ENCODE data around the gene TNN.

TNN gene

GRCh38 chr1:175148068-175148467 lies 80.4 kb downstream of the TNN start:
- no peak for DNase-seq

- no peak for DNase-seq
These were observed 83.1 kb downstream of the TNN start for GRCh38 chr1:175150596-175151319.

DNA sequence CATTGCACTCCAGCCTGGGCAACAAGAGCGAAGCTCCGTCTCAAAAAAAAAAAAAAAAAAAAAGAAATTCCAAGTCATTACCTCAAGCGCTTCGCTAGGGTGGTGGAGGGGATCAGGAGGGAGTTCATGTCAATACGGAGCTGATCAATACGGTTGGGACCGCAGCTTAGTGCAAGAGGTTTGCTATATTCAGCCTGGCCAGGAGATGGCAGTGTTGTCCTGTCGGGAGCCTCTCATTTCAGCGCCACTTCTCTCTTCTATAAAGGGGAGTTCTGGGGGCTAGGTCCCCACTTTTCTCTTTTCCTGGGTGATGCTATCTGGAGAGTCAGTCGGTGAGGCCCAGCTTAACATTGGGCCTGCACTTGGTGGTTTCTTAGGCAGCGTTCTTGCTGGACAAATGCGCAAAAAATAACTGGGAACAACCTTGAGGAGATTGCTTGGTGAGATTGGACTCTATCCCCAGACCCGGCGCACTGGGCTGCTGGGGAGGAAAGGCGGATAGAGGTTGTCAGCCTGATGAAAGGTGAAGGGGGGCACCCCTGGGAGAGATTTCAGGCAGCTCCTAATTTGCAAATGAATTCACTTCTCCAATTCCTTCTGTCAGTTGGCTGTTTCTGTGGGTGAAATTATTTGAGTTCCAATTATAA lies 84.5 kb downstream of the TNN start:
- DNase-seq, result peak; percentile 71

DNA sequence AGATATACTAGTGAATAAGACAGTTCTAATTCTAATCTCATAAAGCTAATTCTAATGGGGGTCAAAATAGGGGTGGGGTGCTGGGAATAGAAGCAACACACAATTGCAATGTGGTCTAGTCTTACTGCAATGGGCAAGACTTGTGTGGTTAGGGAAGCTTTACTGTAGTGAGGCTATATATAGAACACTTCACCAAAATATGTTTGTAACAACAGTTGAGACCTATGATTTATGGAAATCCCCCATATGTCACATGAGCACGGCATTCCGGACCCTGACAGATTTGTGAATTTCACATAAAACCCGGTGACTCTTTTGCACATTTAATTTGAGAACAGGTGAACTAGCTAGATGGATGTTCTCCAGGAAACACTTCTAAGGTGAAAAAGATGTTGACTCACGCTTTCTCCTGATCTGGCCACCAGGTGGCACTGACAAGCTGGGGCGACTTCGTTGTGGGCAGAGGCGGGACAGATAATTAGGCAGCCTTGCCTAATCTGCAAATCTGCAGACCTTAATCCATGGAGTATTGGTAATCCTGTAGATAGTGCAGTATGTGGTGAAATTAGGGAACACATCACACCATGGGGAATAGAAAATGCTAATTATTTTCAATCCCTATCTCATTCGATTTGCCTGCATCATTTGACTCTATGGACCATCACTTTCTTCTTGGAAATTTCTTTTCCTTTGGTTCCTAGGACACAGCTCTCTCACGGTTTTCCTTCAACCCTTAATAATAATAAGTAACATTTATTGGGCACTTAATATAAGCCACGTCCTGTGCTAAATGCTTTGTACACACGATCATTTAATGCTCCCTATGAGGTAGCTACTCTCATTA lies 87.2 kb downstream of the TNN start:
- DNase-seq, result peak; percentile 78

DNA sequence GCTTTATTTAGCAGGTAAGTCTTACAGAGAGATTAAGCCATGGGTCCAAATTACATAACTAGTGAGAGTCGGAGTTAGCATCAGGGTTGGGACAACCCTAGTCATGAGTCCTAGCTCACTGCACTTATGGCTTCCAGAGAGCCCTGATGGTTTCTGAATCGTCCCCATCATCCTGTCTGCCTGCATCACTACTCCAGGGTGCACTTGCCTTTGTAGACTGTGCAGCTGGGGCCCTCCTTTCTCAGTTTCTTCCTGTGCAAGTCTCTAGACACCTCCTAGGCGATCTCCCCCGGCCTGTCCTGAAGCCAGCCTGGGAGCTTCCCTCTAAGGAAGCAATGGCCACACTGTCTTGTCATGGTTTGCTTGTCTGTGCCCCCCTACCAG lies 87.8 kb downstream of the TNN start:
- DNase-seq, result no peak

GRCh38 chr1:175155936-175156335 lies 88.3 kb downstream of the TNN start:
- no peak for DNase-seq

DNA sequence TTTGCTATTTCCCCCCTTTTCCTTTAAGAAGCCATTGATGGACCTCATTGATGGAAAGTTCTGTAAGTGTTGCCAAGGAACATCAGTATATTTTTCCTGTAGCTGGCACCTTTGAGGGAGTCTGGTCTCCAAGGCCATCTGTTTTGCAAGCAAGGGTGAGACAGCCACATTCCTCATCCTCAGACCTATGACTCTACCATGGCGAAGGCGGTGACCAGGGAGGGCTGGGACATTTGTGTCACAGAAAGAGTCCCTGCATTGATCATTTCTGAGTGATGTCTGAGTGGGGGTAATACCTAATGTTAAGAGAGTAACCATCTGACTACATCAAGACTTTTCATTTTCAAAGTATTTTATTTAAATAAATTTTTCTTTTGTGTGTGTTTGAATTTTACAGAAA lies 89.6 kb downstream of the TNN start:
- DNase-seq, result no peak

DNA sequence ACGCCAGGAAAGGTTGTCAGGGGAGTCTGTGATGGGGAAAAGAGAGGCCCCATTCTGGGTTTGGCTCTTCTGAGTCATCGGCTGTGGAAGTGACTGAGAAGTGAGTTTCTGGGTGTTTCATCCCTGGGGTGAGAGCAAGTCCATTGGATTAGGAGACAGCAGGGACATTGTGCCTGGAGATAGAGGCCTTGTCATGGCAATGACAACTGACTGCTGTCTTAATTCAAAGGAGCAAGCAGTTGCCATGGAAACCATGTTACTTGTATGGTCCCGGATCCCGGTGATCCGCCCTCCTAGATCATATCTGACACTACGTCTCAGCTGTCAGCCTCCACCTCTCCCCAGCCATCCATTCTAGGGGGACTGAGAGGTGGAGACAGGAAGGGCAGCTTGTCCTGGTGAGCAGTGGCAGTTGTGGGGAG lies 90.5 kb downstream of the TNN start:
- DNase-seq, result no peak

GRCh38 chr1:175162955-175163354 lies 95.3 kb downstream of the TNN start:
- no peak for DNase-seq

DNA sequence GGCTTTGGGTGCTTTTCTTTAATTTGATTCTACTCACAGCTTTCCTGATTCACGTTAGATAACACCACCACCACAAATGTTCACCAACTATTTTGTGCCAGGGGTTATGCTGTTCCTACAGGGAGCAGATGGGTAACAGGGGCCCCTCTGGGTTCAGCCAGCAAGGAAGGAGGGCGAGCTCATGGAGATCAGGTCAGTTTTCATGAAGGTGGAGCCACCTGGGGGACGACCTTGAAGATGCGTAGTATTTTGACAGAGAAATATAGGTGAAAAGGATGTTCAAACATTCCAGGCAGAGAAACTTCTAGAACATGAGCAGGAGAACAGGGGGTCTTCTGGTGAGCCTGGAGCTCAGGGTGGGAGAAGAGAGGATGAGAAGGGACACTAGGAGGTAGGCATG lies 96.1 kb downstream of the TNN start:
- DNase-seq, result no peak

DNA sequence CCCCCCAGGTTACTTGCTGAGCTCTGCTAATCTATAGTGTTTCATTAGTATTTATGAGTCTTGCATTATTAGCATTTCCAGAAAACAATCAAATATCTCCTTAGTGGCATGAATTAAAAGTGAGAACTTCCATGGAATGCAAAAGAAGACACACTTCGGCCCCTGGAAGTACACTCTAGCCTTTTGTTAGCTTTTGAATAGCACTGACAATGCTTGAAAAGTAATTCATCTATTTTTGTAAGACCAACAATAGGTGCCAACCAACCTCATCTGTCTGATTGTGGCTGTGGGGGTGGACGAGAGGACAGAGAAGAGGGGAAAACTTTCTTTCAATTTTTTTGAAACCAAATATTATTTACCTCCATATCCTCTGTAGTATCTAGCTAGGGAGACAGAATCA lies 97.1 kb downstream of the TNN start:
- DNase-seq, result no peak

DNA sequence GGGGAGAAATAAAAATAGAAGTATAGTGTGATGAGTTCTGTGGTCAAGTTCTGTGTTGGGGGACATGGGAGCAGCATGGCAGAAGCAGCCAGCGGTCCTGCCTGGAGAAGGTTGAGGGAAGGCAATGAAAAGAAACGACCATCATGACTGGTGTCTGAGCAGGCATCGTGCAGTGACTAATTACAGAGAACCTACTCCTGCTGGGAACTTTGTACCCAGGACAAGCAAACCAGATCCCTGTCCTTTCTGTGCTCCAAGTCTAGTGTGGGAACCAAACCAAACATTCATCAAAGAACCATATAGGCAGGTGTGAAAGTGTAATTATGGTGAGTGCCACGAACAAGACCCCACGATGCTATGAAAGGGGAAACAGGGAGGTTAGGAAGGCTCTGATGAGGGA lies 99.1 kb downstream of the TNN start:
- no peak for DNase-seq

- DNase-seq, result no peak
These were observed 100.2 kb downstream of the TNN start for GRCh38 chr1:175167861-175168260.

DNA sequence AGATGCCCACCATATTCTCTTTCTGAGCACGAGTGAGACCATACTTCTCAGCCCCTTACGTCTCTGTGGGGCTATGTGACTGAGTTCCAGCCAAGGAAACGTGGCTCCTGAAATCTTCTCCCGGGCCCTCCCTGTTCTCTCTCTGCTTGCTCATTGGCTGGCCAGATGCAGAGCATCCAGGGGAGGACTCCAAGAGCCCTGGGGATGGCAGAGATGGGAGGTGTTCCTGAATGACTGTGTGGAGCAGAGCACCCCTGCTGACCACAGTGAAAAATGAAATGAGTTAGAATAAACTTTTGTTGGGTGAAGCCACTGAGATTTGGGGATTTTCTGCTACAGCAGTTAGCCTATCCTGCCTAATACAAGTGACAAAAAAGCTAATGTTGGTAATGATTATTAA lies 101.1 kb downstream of the TNN start:
- DNase-seq, result no peak

DNA sequence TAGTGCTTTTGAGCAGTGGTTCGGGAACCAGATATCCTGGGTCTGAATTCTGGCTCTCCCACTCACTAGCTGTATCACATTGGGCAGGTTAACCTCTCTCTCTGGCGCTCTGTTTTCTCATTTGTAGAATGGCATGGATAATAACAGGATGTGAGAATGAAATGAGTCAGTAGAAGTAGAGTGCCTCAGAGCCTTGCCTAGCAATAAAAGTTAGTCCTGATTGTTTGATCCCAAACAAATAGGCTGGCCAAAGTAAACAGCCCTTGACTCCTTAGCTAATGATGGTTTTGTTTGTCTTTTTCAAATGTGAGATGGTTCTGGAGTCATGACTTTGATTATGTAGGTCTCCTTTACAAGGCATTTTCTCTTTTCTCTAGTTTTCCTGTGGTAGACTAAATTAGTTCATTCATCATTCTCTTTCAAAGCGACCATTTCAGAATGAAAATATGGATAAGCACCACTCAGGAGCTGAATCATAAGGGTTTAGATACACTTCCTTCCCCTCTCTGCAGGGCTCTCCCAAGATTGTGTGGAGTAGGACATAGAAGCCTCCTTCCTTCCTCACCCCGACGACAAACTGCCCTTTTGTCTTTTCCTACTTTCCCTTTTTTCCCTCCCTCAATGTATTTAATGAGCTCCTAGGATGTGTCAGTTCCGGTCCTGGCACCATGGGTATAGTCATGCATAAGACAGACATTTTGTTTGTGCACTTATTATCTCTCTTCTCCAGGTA lies 101.8 kb downstream of the TNN start:
- no peak for DNase-seq

- DNase-seq, result no peak
These were observed 103.6 kb downstream of the TNN start for GRCh38 chr1:175171036-175171913.

- DNase-seq, result no peak
These were observed 104.9 kb downstream of the TNN start for GRCh38 chr1:175172503-175172902.

DNA sequence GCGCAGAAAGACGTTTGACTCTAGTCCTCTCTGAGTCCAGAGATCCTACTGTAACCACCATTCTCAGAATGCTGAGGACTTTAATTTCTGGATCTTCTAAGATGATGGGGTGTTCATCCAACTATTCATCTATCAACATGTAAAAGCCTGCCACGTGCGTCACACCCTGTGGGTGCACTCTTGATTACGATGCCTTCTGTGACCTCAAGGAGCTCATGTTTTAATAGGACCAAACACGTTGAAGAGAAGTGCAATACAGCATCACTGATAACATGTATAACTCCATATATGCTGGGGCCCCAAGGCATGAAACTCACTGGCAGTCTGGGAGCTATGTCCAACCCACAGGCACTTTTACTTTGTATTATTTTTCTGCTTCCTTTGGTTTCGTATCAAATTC lies 105.9 kb downstream of the TNN start:
- DNase-seq, result no peak

DNA sequence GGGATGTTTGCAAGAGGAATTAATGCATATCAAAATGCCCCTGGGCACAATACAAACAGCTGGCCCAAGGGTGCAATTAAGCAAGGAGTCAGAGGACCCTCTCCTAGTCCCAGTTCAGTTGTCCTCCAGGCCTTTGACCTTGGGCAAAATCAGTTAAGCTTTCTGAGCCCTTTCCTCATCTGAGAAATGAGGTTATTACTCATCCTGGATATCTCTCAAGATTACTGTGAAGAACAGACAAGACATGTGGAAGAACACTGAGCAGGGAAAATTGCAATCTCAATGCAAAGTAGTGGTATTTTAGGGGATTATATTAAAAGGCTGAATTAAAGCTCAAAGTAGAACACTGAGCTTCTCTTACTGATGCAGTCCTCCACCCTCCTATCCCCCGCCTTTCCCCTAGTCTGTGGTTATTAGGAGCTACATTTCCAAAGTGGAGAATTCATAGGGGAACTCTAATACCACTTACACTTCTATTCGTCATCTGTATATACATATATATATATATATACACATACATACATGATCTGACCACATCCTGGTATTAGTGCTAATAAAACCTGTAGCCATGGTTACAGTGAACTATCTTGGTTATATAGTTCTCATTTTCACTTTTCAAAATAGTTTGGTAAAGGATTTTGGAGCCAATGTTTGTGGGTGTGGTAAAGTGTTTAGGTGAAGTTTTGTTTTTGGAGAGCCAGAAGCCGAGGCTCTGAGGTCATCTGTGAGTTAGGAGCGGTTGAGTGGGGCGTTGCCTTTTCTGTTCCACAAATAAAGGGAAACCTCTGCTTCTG lies 106.9 kb downstream of the TNN start:
- DNase-seq, result peak; percentile 37

DNA sequence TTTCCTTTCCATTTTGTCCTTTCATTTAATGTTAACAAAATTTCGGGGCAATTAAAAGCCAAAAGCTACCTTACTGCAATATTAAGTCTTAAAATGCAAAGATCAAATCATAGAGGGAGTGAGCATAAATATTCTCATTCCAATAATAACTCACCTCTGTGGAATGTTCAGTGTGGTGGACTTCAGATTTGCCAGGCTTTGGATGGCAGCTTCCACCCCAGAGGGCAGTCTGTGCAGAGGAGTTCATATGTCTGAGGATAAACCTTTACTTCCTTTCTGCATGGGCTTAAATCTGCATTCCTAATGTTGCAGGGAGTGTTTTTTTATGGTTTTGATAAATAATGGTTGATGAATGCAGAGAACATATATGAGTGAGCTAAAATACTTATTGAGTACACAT lies 108.6 kb downstream of the TNN start:
- no peak for DNase-seq

- DNase-seq, result no peak
These were observed 110.4 kb downstream of the TNN start for GRCh38 chr1:175178056-175178455.
